GM19438 (cell line): ENCODE results near the gene ZDHHC11.
"Not testable (repeated sequence)": the region's sequence is repeated elsewhere in the genome, so short reads cannot be mapped to it uniquely, and the experiment has no call there.

Experiments
- ATAC-seq: cut with Tn5 transposase; IDR thresholded peaks from one replicate; pipeline ENCODE4 v1.9.1; 2021; ENCODE audit warnings: low read depth; ENCODE audit not compliant: unreplicated experiment

ZDHHC11 gene

GRCh38 chr5:880816-881550 lies 30.2 kb upstream of the ZDHHC11 start:
- no peak for ATAC-seq

GRCh38 chr5:878677-879076 lies 27.9 kb upstream of the ZDHHC11 start:
- not testable (repeated sequence) for ATAC-seq

DNA sequence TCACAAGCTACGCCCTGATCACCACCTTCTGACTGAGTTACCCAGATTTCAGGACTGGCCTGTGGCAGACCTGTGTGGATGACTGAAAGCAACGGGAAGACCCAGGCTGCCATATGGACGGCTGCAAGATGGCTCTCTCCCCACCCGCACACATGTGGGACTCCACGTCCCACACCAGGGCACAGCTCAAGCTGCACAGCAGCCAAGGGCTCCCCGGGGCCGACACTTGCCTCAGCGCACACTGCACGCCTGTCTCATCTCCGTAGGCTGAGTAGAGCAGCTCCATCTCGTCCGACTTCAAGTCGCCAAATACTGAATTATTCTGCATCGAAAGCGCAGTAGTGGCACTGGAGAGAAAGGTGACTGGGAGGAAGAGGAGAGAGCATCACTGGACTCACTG lies 27.3 kb upstream of the ZDHHC11 start:
- ATAC-seq: no peak

DNA sequence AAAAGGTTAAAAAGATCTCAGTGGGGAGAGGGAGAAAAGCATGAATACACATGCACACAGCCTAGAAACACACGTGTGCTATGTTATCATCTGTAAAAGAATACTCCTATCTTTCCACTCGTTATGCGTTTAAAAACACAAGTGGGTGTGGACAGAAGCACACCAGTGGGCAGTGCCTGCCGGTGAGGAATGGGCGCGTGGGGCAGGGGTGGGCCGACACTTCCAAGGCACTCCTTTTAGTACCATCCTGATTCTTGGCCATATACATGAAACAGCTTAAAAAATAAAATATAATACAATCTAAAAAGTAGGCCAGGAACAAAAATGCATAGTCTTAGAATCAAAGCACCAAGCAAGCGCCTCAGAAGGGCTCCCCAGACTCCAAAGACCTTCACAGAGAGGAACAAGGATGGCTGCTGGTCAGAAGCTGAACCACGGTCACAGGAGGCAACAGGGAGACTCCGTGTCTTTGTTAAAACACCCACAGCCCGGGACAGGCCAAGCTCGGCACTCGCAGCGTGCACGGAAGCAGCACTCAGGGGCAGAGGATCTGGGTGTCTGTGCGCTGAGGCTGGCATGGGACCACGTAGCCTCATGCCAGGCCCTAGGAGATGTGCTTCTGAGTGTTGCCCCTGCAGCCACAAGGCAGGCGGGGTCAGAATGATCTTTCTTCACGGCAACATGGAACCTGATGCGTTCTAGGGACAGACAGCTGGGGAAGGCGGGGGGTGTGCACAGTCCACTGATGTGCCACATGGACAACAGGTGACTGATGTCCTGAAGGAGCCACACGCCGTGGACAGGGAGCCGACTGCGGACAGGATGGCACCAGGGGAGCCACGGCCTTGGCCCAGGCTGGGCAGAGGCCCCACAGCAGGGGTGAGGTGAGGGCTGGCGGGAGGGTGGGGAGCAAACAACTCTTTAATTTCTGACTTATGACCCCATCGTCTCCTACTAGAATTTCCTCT lies 25.9 kb upstream of the ZDHHC11 start:
- ATAC-seq: no peak

DNA sequence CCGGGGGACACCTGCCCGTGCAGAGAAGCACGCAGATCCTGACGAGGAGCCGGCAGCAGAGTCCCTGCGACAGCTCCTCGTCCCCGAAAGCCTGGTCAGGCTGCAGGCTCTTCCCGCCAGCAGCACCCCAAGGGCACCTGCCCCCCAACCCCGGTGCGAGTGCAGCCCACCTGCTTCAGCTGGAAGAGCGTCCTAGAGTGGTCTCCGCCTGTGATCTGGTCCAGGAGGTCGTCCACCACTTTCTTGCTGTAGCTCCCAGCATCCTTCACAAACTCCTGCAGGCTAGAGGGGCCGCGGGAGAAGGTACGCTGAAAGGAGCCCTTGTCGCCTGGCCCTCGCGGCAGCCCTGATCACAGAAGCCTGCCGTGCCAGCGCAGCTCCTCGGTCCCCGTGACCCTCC lies 25.1 kb upstream of the ZDHHC11 start:
- ATAC-seq: no peak

GRCh38 chr5:873328-873727 lies 22.5 kb upstream of the ZDHHC11 start:
- ATAC-seq: no peak

GRCh38 chr5:872301-872700 lies 21.5 kb upstream of the ZDHHC11 start:
- ATAC-seq: no peak

DNA sequence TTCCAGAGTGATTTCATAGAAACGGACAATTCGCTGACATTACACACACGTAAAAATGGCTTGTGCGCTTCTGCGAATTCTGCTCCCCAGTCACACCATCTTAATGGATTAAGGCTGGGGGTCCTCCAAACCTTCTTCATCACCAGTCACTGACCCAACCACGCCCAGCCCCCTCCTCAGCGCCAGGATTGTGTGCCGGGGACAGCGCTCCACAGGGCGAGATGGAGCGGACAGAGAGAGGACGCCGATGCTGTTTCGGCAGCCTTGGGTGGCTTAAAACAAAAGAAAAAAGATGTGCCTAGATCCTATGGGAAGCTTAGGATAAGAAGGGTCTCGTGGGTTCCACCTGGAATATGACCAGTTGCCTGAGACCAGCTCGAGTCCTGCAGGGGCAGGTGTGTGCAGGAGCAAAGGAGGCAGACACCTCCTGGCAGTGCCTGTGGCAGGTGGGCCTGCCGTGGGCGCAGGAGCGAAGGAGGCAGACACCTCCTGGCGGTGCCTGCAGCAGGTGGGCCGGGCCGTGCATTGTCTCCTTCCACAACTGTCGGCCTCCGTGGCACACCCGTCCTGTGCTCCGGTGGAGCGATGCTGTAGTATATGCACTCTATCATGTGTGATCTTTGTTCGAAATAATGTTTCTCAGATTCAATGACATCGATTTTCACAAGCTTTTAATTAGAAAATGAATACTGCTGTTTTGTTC lies 21.0 kb upstream of the ZDHHC11 start:
- no peak for ATAC-seq

- ATAC-seq: no peak
These were observed 20.2 kb upstream of the ZDHHC11 start for GRCh38 chr5:870956-871355.

GRCh38 chr5:868428-869135 lies 17.8 kb upstream of the ZDHHC11 start:
- no peak for ATAC-seq

DNA sequence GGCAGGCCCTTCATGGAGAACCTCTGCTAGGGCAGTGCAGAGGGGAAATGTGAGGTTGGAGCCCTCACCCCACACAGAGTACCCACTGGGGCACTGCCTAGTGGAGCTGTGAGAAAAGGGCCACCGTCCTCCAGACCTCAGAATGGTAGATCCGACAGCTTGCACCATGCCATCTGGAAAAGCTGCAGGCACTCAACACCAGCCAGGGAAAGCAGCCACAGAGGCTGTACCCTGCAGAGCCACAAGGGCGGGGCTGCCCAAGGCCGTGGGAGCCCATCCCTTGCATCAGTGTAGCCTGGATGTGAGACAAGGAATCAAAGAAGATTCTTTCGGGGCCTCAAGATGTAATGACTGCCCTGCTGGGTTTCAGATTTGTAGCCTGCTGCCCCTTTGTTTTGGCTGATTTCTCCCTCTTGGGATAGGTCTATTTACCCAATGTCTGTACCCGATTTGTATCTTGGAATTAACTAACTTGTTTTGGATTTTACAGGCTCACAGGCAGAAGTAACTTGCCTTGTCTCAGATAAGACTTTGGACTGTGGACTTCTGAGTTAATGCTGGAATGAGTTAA lies 16.6 kb upstream of the ZDHHC11 start:
- no peak for ATAC-seq

- ATAC-seq: no peak
These were observed 15.0 kb upstream of the ZDHHC11 start for GRCh38 chr5:865771-866170.

GRCh38 chr5:865168-865521 lies 14.4 kb upstream of the ZDHHC11 start:
- no peak for ATAC-seq

DNA sequence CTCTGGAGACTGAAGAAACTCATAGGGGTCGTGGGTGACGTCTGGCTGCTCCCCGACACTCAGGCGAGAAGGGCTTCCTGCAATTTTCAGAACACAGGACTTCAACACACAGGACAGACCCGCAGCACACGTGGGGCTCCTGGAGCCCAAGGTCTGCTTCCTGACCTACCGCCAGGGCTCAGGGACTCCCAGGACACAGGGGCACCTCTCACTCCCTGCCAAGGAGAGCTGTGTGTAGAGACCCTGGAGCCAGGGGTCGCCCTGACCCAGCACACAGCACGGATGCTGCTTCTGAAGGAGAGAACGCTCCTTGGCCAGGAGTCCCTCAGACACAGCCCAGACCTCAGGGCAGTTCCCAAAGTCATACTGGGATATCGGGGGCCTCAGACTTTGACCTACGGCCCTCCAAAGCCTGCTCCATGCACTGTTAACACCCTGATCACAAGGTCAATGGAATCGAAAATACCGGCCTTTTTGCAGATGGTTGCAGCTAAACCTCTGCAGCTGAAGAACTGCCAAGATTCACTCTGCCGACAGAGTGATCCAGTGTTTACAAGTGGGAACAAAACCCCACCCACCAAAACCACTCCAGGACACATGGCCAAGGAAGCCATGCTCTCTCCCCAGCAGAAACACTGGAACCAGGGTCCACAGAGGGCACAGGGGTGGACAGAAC lies 13.8 kb upstream of the ZDHHC11 start:
- ATAC-seq: no peak

DNA sequence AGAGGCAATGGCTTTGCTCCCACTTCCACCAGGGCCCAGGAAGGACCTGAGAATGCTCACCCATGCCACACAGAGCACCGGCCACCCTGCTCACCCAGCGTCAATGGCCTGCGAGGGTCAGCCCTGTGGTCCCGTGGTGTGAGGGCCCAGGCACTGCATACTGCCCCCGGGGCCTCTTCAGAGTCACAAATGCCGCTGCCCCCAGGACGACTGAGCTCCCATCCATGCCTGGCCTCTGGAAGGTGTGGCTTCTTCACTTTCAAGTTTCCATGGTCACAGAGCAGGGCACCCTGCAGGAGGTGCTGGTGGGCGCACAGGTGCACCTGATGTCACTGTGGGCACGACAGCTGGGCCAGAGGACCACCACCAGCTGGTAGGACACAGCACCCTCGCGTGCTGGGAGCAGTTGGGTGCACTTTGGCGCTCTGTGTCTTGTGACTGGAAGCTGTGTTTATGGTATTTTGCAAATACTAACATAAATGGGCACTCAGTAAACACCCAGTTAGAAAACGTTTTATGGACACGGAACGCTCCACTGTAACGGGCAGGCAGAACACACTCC lies 12.5 kb upstream of the ZDHHC11 start:
- no peak for ATAC-seq

- no peak for ATAC-seq
These were observed 11.8 kb upstream of the ZDHHC11 start for GRCh38 chr5:862367-863243.

DNA sequence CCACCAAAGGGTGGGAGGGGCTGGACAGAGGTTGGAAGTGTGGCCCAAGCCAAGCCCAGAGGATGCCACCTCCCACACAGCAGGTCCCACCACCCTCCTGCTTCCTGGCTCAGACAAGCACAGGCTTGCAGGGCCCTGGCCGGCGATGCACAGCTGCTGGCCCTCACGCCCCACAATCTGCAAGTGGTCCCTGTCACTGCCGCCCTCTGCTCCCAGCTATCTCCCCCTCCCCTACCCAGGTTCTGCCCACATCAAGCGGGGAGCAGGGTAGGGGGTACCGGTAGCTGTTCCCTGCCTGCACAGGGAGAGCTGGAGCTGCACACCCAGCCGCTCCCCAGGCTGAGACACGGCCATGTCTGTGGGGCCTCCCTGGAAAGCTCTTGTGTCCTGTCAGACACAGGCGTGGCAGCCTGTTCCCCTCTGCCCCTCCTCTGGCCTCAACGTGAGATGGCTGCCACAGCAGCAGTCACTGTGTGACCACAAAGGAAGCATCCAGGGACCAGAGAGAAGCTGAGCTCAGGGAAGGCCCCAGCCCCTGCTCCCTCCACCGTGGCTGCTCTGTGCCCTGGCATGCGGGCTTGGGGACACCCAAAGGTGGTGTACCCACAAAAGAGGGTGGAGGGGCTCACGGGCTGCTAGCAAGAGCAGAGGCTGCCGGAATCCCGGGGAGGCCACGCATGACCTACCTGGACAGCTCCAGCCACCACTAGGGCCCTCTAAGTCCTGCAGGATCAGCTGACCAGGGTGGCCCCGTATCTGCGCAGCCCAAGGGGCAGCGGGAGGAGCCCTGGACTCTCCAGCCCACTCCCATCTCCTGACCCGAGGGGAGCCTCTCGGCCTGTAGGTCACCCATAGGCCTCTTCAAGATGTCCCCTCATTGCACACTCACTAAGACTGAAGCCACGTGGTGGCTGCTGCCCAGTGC lies 10.9 kb upstream of the ZDHHC11 start:
- ATAC-seq: no peak
